ENCODE results near the gene FOSL2. TPM values are rescaled to one million over a fixed set of nuclear protein-coding genes. Genes with fewer than 3 reads are reported as not detected.
A peak's percentile ranks its signal among the peaks of the same experiment; 100 is the strongest.

Gene FOSL2
- total and polyA plus RNA-seq, 5 experiments from 2014 or later = 0.46 to 6.5 (median 1.2) TPM

DNA sequence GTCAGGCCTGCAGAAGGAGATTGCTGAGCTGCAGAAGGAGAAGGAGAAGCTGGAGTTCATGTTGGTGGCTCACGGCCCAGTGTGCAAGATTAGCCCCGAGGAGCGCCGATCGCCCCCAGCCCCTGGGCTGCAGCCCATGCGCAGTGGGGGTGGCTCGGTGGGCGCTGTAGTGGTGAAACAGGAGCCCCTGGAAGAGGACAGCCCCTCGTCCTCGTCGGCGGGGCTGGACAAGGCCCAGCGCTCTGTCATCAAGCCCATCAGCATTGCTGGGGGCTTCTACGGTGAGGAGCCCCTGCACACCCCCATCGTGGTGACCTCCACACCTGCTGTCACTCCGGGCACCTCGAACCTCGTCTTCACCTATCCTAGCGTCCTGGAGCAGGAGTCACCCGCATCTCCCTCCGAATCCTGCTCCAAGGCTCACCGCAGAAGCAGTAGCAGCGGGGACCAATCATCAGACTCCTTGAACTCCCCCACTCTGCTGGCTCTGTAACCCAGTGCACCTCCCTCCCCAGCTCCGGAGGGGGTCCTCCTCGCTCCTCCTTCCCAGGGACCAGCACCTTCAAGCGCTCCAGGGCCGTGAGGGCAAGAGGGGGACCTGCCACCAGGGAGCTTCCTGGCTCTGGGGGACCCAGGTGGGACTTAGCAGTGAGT is 19.4 kb downstream of the FOSL2 start:
- no peak for DNase-seq
- ATAC-seq = no peak
- Mint-ChIP-seq H3K4me3 (peak overlapping the region in 2 of 10 donors; percentile 14 to 30), H3K4me1 (peaks cover 30 to 69% (median 62%) of the 10 kb centered on the region in 4 donors), H3K27ac (peak overlapping the region in 8 of 10 donors; percentile 53 to 100 (median 96)), H3K9me3 (no peaks in the 10 kb centered on the region), H3K27me3 (no peaks in the 10 kb centered on the region), H3K36me3 (peaks cover 0 to 2% (median 0%) of the 10 kb centered on the region in 3 donors)
- POLR2A ChIA-PET = no interaction called here

GRCh38 chr2:28412625-28413151 is 20.0 kb downstream of the FOSL2 start:
- no peaks in the 10 kb centered on the region for H3K9me3 Mint-ChIP-seq
- DNase-seq = no peak
- peak overlapping the region; percentile 39 to 98 (median 68) for H3K27ac Mint-ChIP-seq
- POLR2A ChIA-PET = interaction anchor here (2.7 kb wide), 1 partner anchor 11 kb away, joined by 13 read pairs; no protein-coding TSS in a partner anchor
- H3K36me3 Mint-ChIP-seq = peaks cover 0 to 2% (median 0%) of the 10 kb centered on the region in 3 donors
- H3K4me3 Mint-ChIP-seq = peak overlapping the region in 4 of 10 donors; percentile 27 to 43 (median 32)
- H3K27me3 Mint-ChIP-seq = no peaks in the 10 kb centered on the region
- H3K4me1 Mint-ChIP-seq = peaks cover 27 to 65% (median 56%) of the 10 kb centered on the region in 4 donors
- ATAC-seq = no peak

DNA sequence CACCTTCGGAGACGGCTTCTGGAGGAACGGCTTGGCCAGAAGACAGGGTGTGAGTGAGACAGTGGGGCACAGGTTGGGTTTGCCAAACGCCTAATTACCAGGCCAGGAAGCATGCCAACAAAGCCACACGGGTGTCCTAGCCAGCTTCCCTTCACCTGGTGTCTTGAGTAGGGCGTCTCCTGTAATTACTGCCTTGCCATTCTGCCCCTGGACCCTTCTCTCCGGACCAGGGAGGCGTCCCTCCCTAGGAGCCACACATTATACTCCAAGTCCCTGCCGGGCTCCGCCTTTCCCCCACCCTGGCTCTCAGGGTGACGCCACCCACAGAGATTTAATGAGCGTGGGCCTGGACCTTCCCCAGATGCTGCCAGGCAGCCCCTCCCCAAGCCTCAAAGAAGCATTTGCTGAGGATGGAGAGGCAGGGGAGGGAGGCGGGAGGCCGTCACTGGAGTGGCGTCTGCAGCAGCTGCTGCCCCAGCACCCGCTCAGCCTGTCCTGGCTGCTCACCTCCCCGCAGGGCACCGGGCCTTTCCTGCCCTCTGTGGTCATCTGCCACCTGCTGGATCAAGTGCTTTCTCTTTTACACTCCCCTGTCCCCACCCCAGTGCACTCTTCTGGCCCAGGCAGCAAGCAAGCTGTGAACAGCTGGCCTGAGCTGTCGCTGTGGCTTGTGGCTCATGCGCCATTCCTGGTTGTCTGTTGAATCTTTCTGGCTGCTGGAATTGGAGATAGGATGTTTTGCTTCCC is 20.7 kb downstream of the FOSL2 start:
- no peak overlapping the region for H3K4me3 Mint-ChIP-seq
- no peaks in the 10 kb centered on the region for H3K9me3 Mint-ChIP-seq
- POLR2A ChIA-PET = interaction anchor here (0.6 to 2.7 kb wide), 3 partner anchors 10 to 614 kb away, joined by 3 to 13 read pairs (median 4); no protein-coding TSS in a partner anchor
- DNase-seq = no peak
- peak overlapping the region; percentile 39 to 98 (median 70) for H3K27ac Mint-ChIP-seq
- no peak for ATAC-seq
- peaks cover 23 to 59% (median 50%) of the 10 kb centered on the region in 4 donors for H3K4me1 Mint-ChIP-seq
- peaks cover 0 to 2% (median 0%) of the 10 kb centered on the region in 3 donors for H3K36me3 Mint-ChIP-seq
- H3K27me3 Mint-ChIP-seq = no peaks in the 10 kb centered on the region

DNA sequence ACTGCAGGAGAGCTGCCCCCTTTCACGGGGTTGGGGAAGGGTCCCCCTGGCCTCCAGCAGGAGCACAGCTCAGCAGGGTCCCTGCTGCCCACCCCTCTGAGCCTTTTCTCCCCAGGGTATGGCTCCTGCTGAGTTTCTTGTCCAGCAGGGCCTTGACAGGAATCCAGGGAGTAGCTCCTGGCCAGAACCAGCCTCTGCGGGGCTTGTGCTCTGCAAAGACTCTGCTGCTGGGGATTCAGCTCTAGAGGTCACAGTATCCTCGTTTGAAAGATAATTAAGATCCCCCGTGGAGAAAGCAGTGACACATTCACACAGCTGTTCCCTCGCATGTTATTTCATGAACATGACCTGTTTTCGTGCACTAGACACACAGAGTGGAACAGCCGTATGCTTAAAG is 21.2 kb downstream of the FOSL2 start:
- no peaks in the 10 kb centered on the region for H3K27me3 Mint-ChIP-seq
- no peak overlapping the region for H3K4me3 Mint-ChIP-seq
- H3K36me3 Mint-ChIP-seq = peaks cover 0 to 2% (median 0%) of the 10 kb centered on the region in 3 donors
- H3K4me1 Mint-ChIP-seq = peaks cover 19 to 54% (median 44%) of the 10 kb centered on the region in 4 donors
- ATAC-seq (no peak), DNase-seq (no peak)
- no peaks in the 10 kb centered on the region for H3K9me3 Mint-ChIP-seq
- H3K27ac Mint-ChIP-seq = peak overlapping the region in 7 of 10 donors; percentile 19 to 98 (median 67)
- POLR2A ChIA-PET = interaction anchor here (0.6 to 2.7 kb wide), 4 partner anchors 9 to 614 kb away, joined by 3 to 13 read pairs (median 4); no protein-coding TSS in a partner anchor

- DNase-seq (no peak), ATAC-seq (no peak)
- peak overlapping the region in 5 of 10 donors; percentile 45 to 85 (median 69) for H3K27ac Mint-ChIP-seq
- POLR2A ChIA-PET = interaction anchor here (1.1 to 2.7 kb wide), 2 partner anchors 9 to 19 kb away, joined by 4 to 13 read pairs; no protein-coding TSS in a partner anchor
- peaks cover 0 to 2% (median 0%) of the 10 kb centered on the region in 3 donors for H3K36me3 Mint-ChIP-seq
- no peaks in the 10 kb centered on the region for H3K27me3 Mint-ChIP-seq
- H3K9me3 Mint-ChIP-seq = no peaks in the 10 kb centered on the region
- no peak overlapping the region for H3K4me3 Mint-ChIP-seq
- H3K4me1 Mint-ChIP-seq = peaks cover 15 to 47% (median 38%) of the 10 kb centered on the region in 4 donors
Observed at GRCh38 chr2:28414583-28414982, 21.9 kb downstream of the FOSL2 start.

DNA sequence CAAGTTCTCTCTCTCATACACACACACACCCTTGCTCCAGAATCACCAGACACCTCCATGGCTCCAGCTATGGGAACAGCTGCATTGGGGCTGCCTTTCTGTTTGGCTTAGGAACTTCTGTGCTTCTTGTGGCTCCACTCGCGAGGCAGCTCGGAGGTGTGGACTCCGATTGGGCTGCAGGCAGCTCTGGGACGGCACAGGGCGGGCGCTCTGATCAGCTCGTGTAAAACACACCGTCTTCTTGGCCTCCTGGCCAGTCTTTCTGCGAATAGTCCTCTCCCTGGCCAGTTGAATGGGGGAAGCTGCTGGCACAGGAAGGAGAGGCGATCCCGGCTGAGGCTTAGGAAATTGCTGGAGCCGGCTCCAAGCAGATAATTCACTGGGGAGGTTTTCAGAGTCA is 22.4 kb downstream of the FOSL2 start:
- Mint-ChIP-seq H3K27me3 (no peaks in the 10 kb centered on the region), H3K27ac (peak overlapping the region in 7 of 10 donors; percentile 11 to 89 (median 67)), H3K9me3 (no peaks in the 10 kb centered on the region), H3K4me3 (no peak overlapping the region), H3K4me1 (peaks cover 14 to 43% (median 34%) of the 10 kb centered on the region in 4 donors), H3K36me3 (peaks cover 0 to 2% (median 0%) of the 10 kb centered on the region in 3 donors)
- POLR2A ChIA-PET = interaction anchor here (1.1 to 2.7 kb wide), 2 partner anchors 8 to 19 kb away, joined by 4 to 13 read pairs; no protein-coding TSS in a partner anchor
- ATAC-seq (no peak), DNase-seq (no peak)

DNA sequence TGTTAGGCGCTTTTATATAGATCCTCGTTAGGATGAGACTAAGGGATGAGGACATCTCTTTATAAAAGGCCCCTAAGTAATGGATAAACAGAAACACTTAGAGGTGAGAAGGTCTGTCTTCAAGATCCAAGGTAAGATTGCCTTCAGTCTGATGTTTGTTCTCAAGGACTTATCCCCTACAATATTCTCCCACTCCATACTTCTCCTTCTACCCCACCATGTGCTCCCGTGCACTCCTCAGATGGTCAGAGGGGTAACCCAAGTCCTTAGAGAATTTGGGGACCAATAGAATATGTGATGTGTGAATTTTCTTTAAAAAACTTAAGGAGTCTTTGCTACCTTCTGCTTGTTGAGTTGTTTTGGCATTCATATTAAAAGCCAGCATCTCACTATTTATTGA is 23.1 kb downstream of the FOSL2 start:
- no peak for DNase-seq
- Mint-ChIP-seq H3K36me3 (peaks cover 0 to 2% (median 0%) of the 10 kb centered on the region in 3 donors), H3K27ac (peak overlapping the region in 4 of 10 donors; percentile 21 to 77 (median 56)), H3K27me3 (no peaks in the 10 kb centered on the region), H3K4me1 (peaks cover 8 to 37% (median 27%) of the 10 kb centered on the region in 4 donors), H3K4me3 (no peak overlapping the region), H3K9me3 (no peaks in the 10 kb centered on the region)
- POLR2A ChIA-PET = no interaction called here
- no peak for ATAC-seq

GRCh38 chr2:28419003-28419402 is 26.3 kb downstream of the FOSL2 start:
- no peak overlapping the region for H3K4me3 Mint-ChIP-seq
- POLR2A ChIA-PET = interaction anchor here (0.7 to 1.0 kb wide), 3 partner anchors 16 to 646 kb away, joined by 3 to 8 read pairs (median 4); no protein-coding TSS in a partner anchor

DNA sequence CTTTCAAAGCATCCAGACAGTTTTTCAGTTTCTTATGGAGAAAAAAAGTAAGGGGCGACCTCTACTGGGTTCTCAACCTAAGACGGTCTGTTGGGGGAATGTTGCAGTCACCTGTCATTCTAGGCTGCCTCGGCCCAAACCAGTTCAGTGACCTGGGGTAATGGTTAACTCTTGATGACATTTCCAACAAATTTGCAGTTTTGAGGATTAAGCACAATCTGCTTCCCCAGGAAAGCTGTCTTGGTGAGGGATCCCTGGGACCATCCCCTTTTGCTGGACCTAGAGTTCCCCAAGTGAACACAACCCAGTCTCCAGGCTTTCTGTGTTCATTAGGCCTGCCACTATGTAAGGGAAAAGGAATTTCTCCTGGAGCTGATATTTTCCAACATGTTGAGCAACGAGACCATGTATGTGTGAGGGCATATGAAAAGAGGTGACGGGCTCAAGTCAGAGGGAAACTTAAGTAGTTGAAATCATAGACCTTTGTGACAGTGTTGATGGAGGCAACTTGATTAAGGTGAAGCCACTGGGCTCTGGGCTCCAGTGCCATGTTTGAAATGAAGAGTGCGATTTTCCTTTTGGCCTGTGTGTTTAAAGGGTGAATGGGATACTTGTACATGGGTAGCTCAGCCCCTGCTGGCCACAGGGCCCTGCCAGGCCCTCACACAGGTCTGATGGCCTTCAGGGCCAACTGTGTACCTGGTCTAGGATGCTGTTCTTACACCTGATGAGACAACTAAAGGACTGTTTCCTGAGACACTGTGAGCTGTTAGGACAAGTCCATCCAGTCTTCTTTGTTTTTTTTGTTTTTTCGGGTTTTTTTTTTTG is 27.0 kb downstream of the FOSL2 start:
- POLR2A ChIA-PET = interaction anchor here (1.0 to 1.1 kb wide), 2 partner anchors 9 to 17 kb away, joined by 3 to 5 read pairs; no protein-coding TSS in a partner anchor
- Mint-ChIP-seq H3K9me3 (no peaks in the 10 kb centered on the region), H3K4me3 (no peak overlapping the region), H3K27ac (peak overlapping the region in 7 of 10 donors; percentile 18 to 69 (median 60)), H3K4me1 (peaks cover 17 to 45% (median 28%) of the 10 kb centered on the region in 4 donors), H3K36me3 (no peaks in the 10 kb centered on the region), H3K27me3 (no peaks in the 10 kb centered on the region)
- no peak for DNase-seq
- no peak for ATAC-seq

More at GRCh38 chr2:28419003-28419402, 26.3 kb downstream of the FOSL2 start:
- peaks cover 12 to 39% (median 21%) of the 10 kb centered on the region in 4 donors for H3K4me1 Mint-ChIP-seq
- H3K27ac Mint-ChIP-seq = peak overlapping the region in 3 of 10 donors; percentile 27 to 69 (median 65)
- H3K9me3 Mint-ChIP-seq = no peaks in the 10 kb centered on the region
- no peak for DNase-seq
- H3K27me3 Mint-ChIP-seq = no peaks in the 10 kb centered on the region
- no peak for ATAC-seq
- no peaks in the 10 kb centered on the region for H3K36me3 Mint-ChIP-seq

- DNase-seq = no peak
- H3K9me3 Mint-ChIP-seq = no peaks in the 10 kb centered on the region
- H3K36me3 Mint-ChIP-seq = no peaks in the 10 kb centered on the region
- H3K27ac Mint-ChIP-seq = peak overlapping the region in 7 of 10 donors; percentile 1 to 87 (median 44)
- POLR2A ChIA-PET = interaction anchor here (0.6 to 1.1 kb wide), 2 partner anchors 10 to 736 kb away, joined by 3 to 5 read pairs; no protein-coding TSS in a partner anchor
- H3K4me3 Mint-ChIP-seq = no peak overlapping the region
- ATAC-seq = no peak
- H3K4me1 Mint-ChIP-seq = peaks cover 23 to 53% (median 38%) of the 10 kb centered on the region in 4 donors
- H3K27me3 Mint-ChIP-seq = no peaks in the 10 kb centered on the region
Observed at GRCh38 chr2:28420722-28421121, 28.1 kb downstream of the FOSL2 start.

GRCh38 chr2:28422908-28423741 is 30.5 kb downstream of the FOSL2 start:
- POLR2A ChIA-PET = interaction anchor here (0.6 to 2.1 kb wide), 7 partner anchors 9 to 651 kb away, joined by 3 to 13 read pairs (median 4); partner anchors contain the start of gene FOSL2
- Mint-ChIP-seq H3K36me3 (no peaks in the 10 kb centered on the region), H3K4me3 (peak overlapping the region; percentile 69 to 88 (median 82)), H3K4me1 (peaks cover 27 to 54% (median 45%) of the 10 kb centered on the region in 4 donors), H3K9me3 (no peaks in the 10 kb centered on the region), H3K27ac (peak overlapping the region; percentile 96 to 100 (median 98)), H3K27me3 (no peaks in the 10 kb centered on the region)
- ATAC-seq = peak; percentile 2 to 11
- no peak for DNase-seq
